ENCODE data around the gene PRODH.
"Not testable (repeated sequence)": the region's sequence is repeated elsewhere in the genome, so short reads cannot be mapped to it uniquely, and the experiment has no call there.

PRODH gene

GRCh38 chr22:18952022-18952421 is 15.9 kb upstream of the PRODH start:
- no peak for DNase-seq

- no peak for DNase-seq
These were observed 14.0 kb upstream of the PRODH start for GRCh38 chr22:18950141-18950540.

- no peak for DNase-seq
These were observed 11.8 kb upstream of the PRODH start for GRCh38 chr22:18947905-18948304.

- DNase-seq: not testable (repeated sequence)
These were observed 11.0 kb upstream of the PRODH start for GRCh38 chr22:18947105-18947504.

GRCh38 chr22:18938691-18939090 is 2.6 kb upstream of the PRODH start:
- not testable (repeated sequence) for DNase-seq

GRCh38 chr22:18934688-18935087 is 1.4 kb downstream of the PRODH start:
- not testable (repeated sequence) for DNase-seq

- no peak for DNase-seq
These were observed 2.2 kb downstream of the PRODH start for GRCh38 chr22:18933914-18934313.

- no peak for DNase-seq
These were observed 4.0 kb downstream of the PRODH start for GRCh38 chr22:18931905-18932652.

- DNase-seq: no peak
These were observed 6.6 kb downstream of the PRODH start for GRCh38 chr22:18929459-18929858.

- DNase-seq: no peak
These were observed 8.5 kb downstream of the PRODH start for GRCh38 chr22:18927573-18927972.

- no peak for DNase-seq
These were observed 9.1 kb downstream of the PRODH start for GRCh38 chr22:18927020-18927419.

GRCh38 chr22:18925368-18926064 is 10.6 kb downstream of the PRODH start:
- no peak for DNase-seq

- not testable (repeated sequence) for DNase-seq
These were observed 15.7 kb downstream of the PRODH start for GRCh38 chr22:18920257-18920902.

- not testable (repeated sequence) for DNase-seq
These were observed 18.3 kb downstream of the PRODH start for GRCh38 chr22:18917818-18918217.

- not testable (repeated sequence) for DNase-seq
These were observed 20.5 kb downstream of the PRODH start for GRCh38 chr22:18915550-18915949.

GRCh38 chr22:18914558-18914957 is 21.5 kb downstream of the PRODH start:
- not testable (repeated sequence) for DNase-seq

GRCh38 chr22:18912264-18912946 is 23.7 kb downstream of the PRODH start:
- not testable (repeated sequence) for DNase-seq

- DNase-seq: not testable (repeated sequence)
These were observed 24.6 kb downstream of the PRODH start for GRCh38 chr22:18911535-18911934.

- DNase-seq: no peak
These were observed 26.5 kb downstream of the PRODH start for GRCh38 chr22:18909556-18909955.

GRCh38 chr22:18906896-18907295 is 29.2 kb downstream of the PRODH start:
- no peak for DNase-seq

GRCh38 chr22:18906410-18906745 is 29.7 kb downstream of the PRODH start:
- DNase-seq: not testable (repeated sequence)

GRCh38 chr22:18905540-18906409 is 30.3 kb downstream of the PRODH start, which contains the start of gene DGCR6:
TSS of gene DGCR6 (plus strand) at chr22:18906320. CDS start at chr22:18906375, 55 bp downstream.
- no peak for DNase-seq
